Measurements from ENCODE around the gene PKD2. TPM values are rescaled to one million over a fixed set of nuclear protein-coding genes. Genes with fewer than 3 reads are reported as not detected.
"Not testable (repeated sequence)": the region's sequence is repeated elsewhere in the genome, so short reads cannot be mapped to it uniquely, and the experiment has no call there.

Gene PKD2
- total RNA-seq, 1 experiment from 2014 or later, result 43.2 TPM

GRCh38 chr4:88022289-88022688 lies 14.9 kb downstream of the PKD2 start:
- Histone ChIP-seq H3K36me3 (peaks cover 67% of the 10 kb centered on the region), H3K9me3 (replicated peaks) (no peaks in the 10 kb centered on the region), H3K4me1 (replicated peaks) (peaks cover 17% of the 10 kb centered on the region), H3K4me3 (no peak overlapping the region), H3K27me3 (replicated peaks) (no peaks in the 10 kb centered on the region), H3K27ac (no peak overlapping the region)
- no peak for DNase-seq (ENCODE audit: low read depth in 1 of 2, low spot score in 2 of 2)

GRCh38 chr4:88025868-88026661 lies 18.6 kb downstream of the PKD2 start:
- H3K27ac ChIP-seq; H3K27me3 ChIP-seq (replicated peaks); H3K9me3 ChIP-seq (replicated peaks); DNase-seq (ENCODE audit: low read depth in 1 of 2, low spot score in 2 of 2); H3K4me3 ChIP-seq: not testable (repeated sequence)
- peaks cover 78% of the 10 kb centered on the region for H3K36me3 ChIP-seq
- H3K4me1 ChIP-seq (replicated peaks), result peaks cover 16% of the 10 kb centered on the region

GRCh38 chr4:88027611-88028608 lies 20.5 kb downstream of the PKD2 start:
- peaks cover 73% of the 10 kb centered on the region for H3K36me3 ChIP-seq
- peak in 1 of 2 experiments; percentile 63 for DNase-seq (ENCODE audit: low read depth in 1 of 2, low spot score in 2 of 2)
- H3K4me3 ChIP-seq, result no peak overlapping the region
- H3K27ac ChIP-seq, result peak overlapping the region; percentile 53
- H3K4me1 ChIP-seq (replicated peaks), result peaks cover 16% of the 10 kb centered on the region
- no peaks in the 10 kb centered on the region for H3K27me3 ChIP-seq (replicated peaks)
- no peaks in the 10 kb centered on the region for H3K9me3 ChIP-seq (replicated peaks)

GRCh38 chr4:88028946-88029345 lies 21.5 kb downstream of the PKD2 start:
- peaks cover 16% of the 10 kb centered on the region for H3K4me1 ChIP-seq (replicated peaks)
- H3K9me3 ChIP-seq (replicated peaks), result no peaks in the 10 kb centered on the region
- no peak overlapping the region for H3K4me3 ChIP-seq
- peaks cover 71% of the 10 kb centered on the region for H3K36me3 ChIP-seq
- peak overlapping the region; percentile 53 for H3K27ac ChIP-seq
- no peaks in the 10 kb centered on the region for H3K27me3 ChIP-seq (replicated peaks)
- DNase-seq (ENCODE audit: low read depth in 1 of 2, low spot score in 2 of 2), result no peak

- H3K27ac ChIP-seq, result no peak overlapping the region
- no peak for DNase-seq (ENCODE audit: low read depth in 1 of 2, low spot score in 2 of 2)
- H3K4me1 ChIP-seq (replicated peaks), result peaks cover 16% of the 10 kb centered on the region
- H3K36me3 ChIP-seq, result peaks cover 70% of the 10 kb centered on the region
- H3K27me3 ChIP-seq (replicated peaks), result no peaks in the 10 kb centered on the region
- H3K4me3 ChIP-seq, result no peak overlapping the region
- H3K9me3 ChIP-seq (replicated peaks), result no peaks in the 10 kb centered on the region
Observed at GRCh38 chr4:88029556-88029955, 22.1 kb downstream of the PKD2 start.

- Histone ChIP-seq H3K27ac (no peak overlapping the region), H3K36me3 (peaks cover 68% of the 10 kb centered on the region), H3K4me1 (replicated peaks) (peaks cover 16% of the 10 kb centered on the region), H3K27me3 (replicated peaks) (no peaks in the 10 kb centered on the region), H3K9me3 (replicated peaks) (no peaks in the 10 kb centered on the region), H3K4me3 (no peak overlapping the region)
- no peak for DNase-seq (ENCODE audit: low read depth in 1 of 2, low spot score in 2 of 2)
Observed at GRCh38 chr4:88030565-88031310, 23.3 kb downstream of the PKD2 start.

- peak; percentile 38 to 53 for DNase-seq (ENCODE audit: low read depth in 1 of 2, low spot score in 2 of 2)
Observed at GRCh38 chr4:88033309-88033708, 25.9 kb downstream of the PKD2 start.

GRCh38 chr4:88035292-88035691 lies 27.9 kb downstream of the PKD2 start:
- peaks cover 78% of the 10 kb centered on the region for H3K36me3 ChIP-seq
- H3K4me1 ChIP-seq (replicated peaks), result peaks cover 2% of the 10 kb centered on the region
- H3K27ac ChIP-seq, result no peak overlapping the region
- H3K9me3 ChIP-seq (replicated peaks), result no peaks in the 10 kb centered on the region
- no peaks in the 10 kb centered on the region for H3K27me3 ChIP-seq (replicated peaks)
- no peak for DNase-seq (ENCODE audit: low read depth in 1 of 2, low spot score in 2 of 2)
- H3K4me3 ChIP-seq, result no peak overlapping the region

More at GRCh38 chr4:88033309-88033708, 25.9 kb downstream of the PKD2 start:
- H3K27me3 ChIP-seq (replicated peaks), result no peaks in the 10 kb centered on the region
- H3K9me3 ChIP-seq (replicated peaks), result no peaks in the 10 kb centered on the region
- no peak overlapping the region for H3K4me3 ChIP-seq
- no peak overlapping the region for H3K27ac ChIP-seq
- peaks cover 4% of the 10 kb centered on the region for H3K4me1 ChIP-seq (replicated peaks)
- peaks cover 67% of the 10 kb centered on the region for H3K36me3 ChIP-seq

- Histone ChIP-seq H3K4me1 (replicated peaks) (peaks cover 10% of the 10 kb centered on the region), H3K4me3 (no peak overlapping the region), H3K9me3 (replicated peaks) (no peaks in the 10 kb centered on the region), H3K36me3 (peaks cover 87% of the 10 kb centered on the region), H3K27ac (no peak overlapping the region), H3K27me3 (replicated peaks) (no peaks in the 10 kb centered on the region)
- no peak for DNase-seq (ENCODE audit: low read depth in 1 of 2, low spot score in 2 of 2)
Observed at GRCh38 chr4:88037447-88037846, 30.0 kb downstream of the PKD2 start.

- Histone ChIP-seq H3K27ac (no peak overlapping the region), H3K27me3 (replicated peaks) (no peaks in the 10 kb centered on the region), H3K4me1 (replicated peaks) (peaks cover 10% of the 10 kb centered on the region), H3K4me3 (no peak overlapping the region), H3K36me3 (peaks cover 87% of the 10 kb centered on the region), H3K9me3 (replicated peaks) (no peaks in the 10 kb centered on the region)
- DNase-seq (ENCODE audit: low read depth in 1 of 2, low spot score in 2 of 2), result no peak
Observed at GRCh38 chr4:88037936-88038335, 30.5 kb downstream of the PKD2 start.

- H3K9me3 ChIP-seq (replicated peaks), result no peaks in the 10 kb centered on the region
- no peak overlapping the region for H3K27ac ChIP-seq
- no peaks in the 10 kb centered on the region for H3K27me3 ChIP-seq (replicated peaks)
- H3K36me3 ChIP-seq, result peaks cover 99% of the 10 kb centered on the region
- peaks cover 10% of the 10 kb centered on the region for H3K4me1 ChIP-seq (replicated peaks)
- no peak overlapping the region for H3K4me3 ChIP-seq
- peak in 1 of 2 experiments; percentile 35 for DNase-seq (ENCODE audit: low read depth in 1 of 2, low spot score in 2 of 2)
Observed at GRCh38 chr4:88040707-88041106, 33.3 kb downstream of the PKD2 start.

- Histone ChIP-seq H3K27me3 (replicated peaks) (no peaks in the 10 kb centered on the region), H3K27ac (no peak overlapping the region), H3K4me3 (no peak overlapping the region), H3K9me3 (replicated peaks) (no peaks in the 10 kb centered on the region), H3K36me3 (peaks cover 98% of the 10 kb centered on the region), H3K4me1 (replicated peaks) (peaks cover 10% of the 10 kb centered on the region)
- no peak for DNase-seq (ENCODE audit: low read depth in 1 of 2, low spot score in 2 of 2)
Observed at GRCh38 chr4:88041626-88042025, 34.2 kb downstream of the PKD2 start.

- no peaks in the 10 kb centered on the region for H3K27me3 ChIP-seq (replicated peaks)
- DNase-seq (ENCODE audit: low read depth in 1 of 2, low spot score in 2 of 2), result no peak
- H3K27ac ChIP-seq, result no peak overlapping the region
- no peaks in the 10 kb centered on the region for H3K9me3 ChIP-seq (replicated peaks)
- H3K4me1 ChIP-seq (replicated peaks), result peaks cover 10% of the 10 kb centered on the region
- peaks cover 95% of the 10 kb centered on the region for H3K36me3 ChIP-seq
- H3K4me3 ChIP-seq, result no peak overlapping the region
Observed at GRCh38 chr4:88043001-88043400, 35.6 kb downstream of the PKD2 start.

Data from SJSA1 (cell line).